KOPT-K1 (cell line): ENCODE results near the gene FAM120B.

Experiments
- H3K27ac ChIP-seq: fragments of 200-600 bp; sonication (generic); 2 replicates; pipeline ENCODE4 v1.5.1; 2016; ENCODE audit warnings: antibody characterized with exemption, mild to moderate bottlenecking, low read depth, low read length; ENCODE audit not compliant: poor library complexity, severe bottlenecking
- H3K36me3 ChIP-seq: fragments of 200-600 bp; sonication (generic); 2 replicates; pipeline ENCODE4 v1.5.1; 2017; ENCODE audit warnings: antibody characterized with exemption, mild to moderate bottlenecking, low read length, moderate library complexity; ENCODE audit not compliant: insufficient read depth
- H3K9me3 ChIP-seq: fragments of 200-600 bp; sonication (generic); 2 replicates; pipeline ENCODE4 v1.5.1; 2017; ENCODE audit warnings: antibody characterized with exemption, low read length, mild to moderate bottlenecking; ENCODE audit not compliant: insufficient read depth, poor library complexity, severe bottlenecking

FAM120B gene

GRCh38 chr6:170269151-170269845 lies 37.3 kb upstream of the FAM120B start:
- Histone ChIP-seq H3K9me3 (no peaks in the 10 kb centered on the region), H3K36me3 (no peaks in the 10 kb centered on the region), H3K27ac (no peak overlapping the region)

GRCh38 chr6:170269846-170270541 lies 36.6 kb upstream of the FAM120B start:
- H3K9me3 ChIP-seq: no peaks in the 10 kb centered on the region
- H3K36me3 ChIP-seq: no peaks in the 10 kb centered on the region
- no peak overlapping the region for H3K27ac ChIP-seq

GRCh38 chr6:170270984-170271593 lies 35.5 kb upstream of the FAM120B start:
- Histone ChIP-seq H3K27ac (peak overlapping the region; percentile 90), H3K9me3 (no peaks in the 10 kb centered on the region), H3K36me3 (no peaks in the 10 kb centered on the region)

- H3K27ac ChIP-seq: peak overlapping the region; percentile 90
- no peaks in the 10 kb centered on the region for H3K36me3 ChIP-seq
- no peaks in the 10 kb centered on the region for H3K9me3 ChIP-seq
These were observed 34.7 kb upstream of the FAM120B start for GRCh38 chr6:170271771-170272314.

- Histone ChIP-seq H3K27ac (peak overlapping the region; percentile 90), H3K36me3 (no peaks in the 10 kb centered on the region), H3K9me3 (no peaks in the 10 kb centered on the region)
These were observed 34.1 kb upstream of the FAM120B start for GRCh38 chr6:170272341-170273065.

GRCh38 chr6:170273191-170273590 lies 33.4 kb upstream of the FAM120B start:
- H3K27ac ChIP-seq: no peak overlapping the region
- H3K9me3 ChIP-seq: no peaks in the 10 kb centered on the region
- no peaks in the 10 kb centered on the region for H3K36me3 ChIP-seq

GRCh38 chr6:170273681-170274080 lies 32.9 kb upstream of the FAM120B start:
- H3K27ac ChIP-seq: no peak overlapping the region
- H3K9me3 ChIP-seq: no peaks in the 10 kb centered on the region
- no peaks in the 10 kb centered on the region for H3K36me3 ChIP-seq

GRCh38 chr6:170274713-170275560 lies 31.6 kb upstream of the FAM120B start:
- Histone ChIP-seq H3K36me3 (no peaks in the 10 kb centered on the region), H3K27ac (no peak overlapping the region)

GRCh38 chr6:170276369-170277057 lies 30.0 kb upstream of the FAM120B start:
- Histone ChIP-seq H3K27ac (no peak overlapping the region), H3K36me3 (no peaks in the 10 kb centered on the region), H3K9me3 (no peaks in the 10 kb centered on the region)

More at GRCh38 chr6:170274713-170275560, 31.6 kb upstream of the FAM120B start:
- no peaks in the 10 kb centered on the region for H3K9me3 ChIP-seq

- Histone ChIP-seq H3K36me3 (no peaks in the 10 kb centered on the region), H3K27ac (peak overlapping the region; percentile 81), H3K9me3 (no peaks in the 10 kb centered on the region)
These were observed 28.4 kb upstream of the FAM120B start for GRCh38 chr6:170277893-170278742.

- no peaks in the 10 kb centered on the region for H3K36me3 ChIP-seq
- H3K27ac ChIP-seq: peak overlapping the region; percentile 81
- no peaks in the 10 kb centered on the region for H3K9me3 ChIP-seq
These were observed 27.8 kb upstream of the FAM120B start for GRCh38 chr6:170278743-170279094.

- H3K27ac ChIP-seq: peak overlapping the region; percentile 81
- no peaks in the 10 kb centered on the region for H3K9me3 ChIP-seq
- no peaks in the 10 kb centered on the region for H3K36me3 ChIP-seq
These were observed 27.1 kb upstream of the FAM120B start for GRCh38 chr6:170279426-170279825.
